GM21737 (cell line): Measurements from ENCODE around the gene SUPT5H.
A peak's percentile ranks its signal among the peaks of the same experiment; 100 is the strongest.
"Not testable (repeated sequence)": the region's sequence is repeated elsewhere in the genome, so short reads cannot be mapped to it uniquely, and the experiment has no call there.

Experiments
- ATAC-seq: cut with Tn5 transposase; IDR thresholded peaks from one replicate; pipeline ENCODE4 v1.9.1; 2021; ENCODE audit warnings: mild to moderate bottlenecking, moderate library complexity; ENCODE audit not compliant: unreplicated experiment

Gene SUPT5H

GRCh38 chr19:39463403-39463802 is 18.0 kb downstream of the SUPT5H start:
- no peak for ATAC-seq

DNA sequence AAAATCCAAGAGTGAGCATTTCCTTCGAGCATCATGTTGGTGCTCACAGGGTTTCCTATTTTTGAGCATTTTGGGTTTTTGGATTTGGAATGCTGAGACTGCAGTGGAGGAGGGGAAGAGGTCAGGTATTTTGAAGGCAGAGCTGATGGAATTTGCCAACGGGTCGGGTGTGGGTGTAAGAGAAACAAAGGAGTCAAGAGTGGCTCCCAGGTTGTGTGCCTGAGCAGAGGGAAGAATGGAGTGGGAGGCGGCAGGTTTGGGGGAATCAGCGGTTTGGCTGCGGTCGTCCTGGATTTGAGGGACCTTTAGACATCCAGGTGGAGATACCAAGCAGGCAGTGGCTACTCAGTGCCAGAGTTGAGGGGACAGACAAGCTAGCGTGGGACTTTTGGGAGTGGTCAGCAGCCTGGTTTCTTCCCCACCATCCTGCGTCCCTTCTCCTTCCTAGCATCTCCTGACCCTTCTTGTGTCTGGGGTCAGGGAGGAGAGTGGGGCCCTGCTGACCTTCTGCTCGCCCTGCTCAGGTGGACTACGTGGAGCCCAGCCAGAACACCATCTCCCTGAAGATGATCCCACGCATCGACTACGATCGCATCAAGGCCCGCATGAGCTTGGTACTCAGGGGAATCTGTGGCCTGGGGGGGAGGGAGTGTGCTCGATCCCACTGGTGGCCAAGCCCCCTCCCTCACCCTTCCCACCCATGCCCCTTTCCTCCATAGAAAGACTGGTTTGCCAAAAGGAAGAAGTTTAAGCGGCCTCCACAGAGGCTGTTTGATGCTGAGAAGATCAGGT is 20.8 kb downstream of the SUPT5H start:
- ATAC-seq, result no peak

DNA sequence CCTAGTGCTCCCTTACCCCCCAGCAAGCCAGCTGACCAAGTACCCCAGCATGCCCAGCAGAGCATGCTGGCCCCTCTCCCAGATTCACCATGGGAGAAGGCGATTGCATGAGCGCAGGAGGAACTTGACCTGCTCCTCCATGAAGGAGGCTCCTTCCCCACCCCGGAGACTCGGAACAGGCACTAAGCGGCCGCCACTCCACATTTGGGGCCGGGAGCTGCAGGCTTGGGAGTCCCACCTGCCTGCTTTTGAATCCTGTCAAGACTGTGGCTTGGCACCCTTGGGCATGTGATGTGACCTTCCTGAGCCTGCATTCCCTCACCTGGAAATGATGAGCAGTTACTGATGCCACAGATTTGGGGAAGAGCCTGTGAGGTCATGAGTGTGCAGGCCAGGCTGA is 22.6 kb downstream of the SUPT5H start:
- no peak for ATAC-seq

- no peak for ATAC-seq
Measured at GRCh38 chr19:39469036-39469435, 23.7 kb downstream of the SUPT5H start.

GRCh38 chr19:39469567-39469966 is 24.2 kb downstream of the SUPT5H start:
- no peak for ATAC-seq

DNA sequence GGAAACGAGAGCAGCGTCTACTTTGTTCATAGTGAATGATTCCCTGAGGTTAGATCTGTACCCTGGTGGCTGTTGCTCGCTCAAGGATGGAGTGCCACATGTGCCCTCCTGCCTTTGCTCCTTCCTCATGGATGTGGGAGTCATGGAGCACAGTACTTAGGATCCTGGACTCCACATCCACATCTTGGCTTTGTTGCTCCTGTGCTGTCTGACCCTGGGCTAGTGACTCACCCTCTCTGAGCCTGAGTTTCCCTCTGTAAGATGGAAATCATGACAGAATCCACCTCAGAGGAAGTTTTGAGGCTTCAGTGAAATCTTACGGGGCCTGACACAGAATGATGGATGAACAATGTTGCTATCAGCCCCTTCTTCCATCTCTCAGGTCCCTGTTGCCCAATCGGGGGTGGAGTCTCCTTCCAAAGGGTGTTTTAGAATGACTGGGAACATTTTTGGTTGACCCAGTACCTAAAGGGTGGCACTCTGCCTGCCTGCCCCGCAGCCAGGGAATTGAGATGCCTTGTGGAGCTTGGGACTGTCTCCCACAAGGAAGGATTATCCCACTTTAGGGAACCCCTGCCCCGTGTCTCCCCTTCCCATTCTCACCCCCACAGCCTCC is 25.4 kb downstream of the SUPT5H start:
- no peak for ATAC-seq

DNA sequence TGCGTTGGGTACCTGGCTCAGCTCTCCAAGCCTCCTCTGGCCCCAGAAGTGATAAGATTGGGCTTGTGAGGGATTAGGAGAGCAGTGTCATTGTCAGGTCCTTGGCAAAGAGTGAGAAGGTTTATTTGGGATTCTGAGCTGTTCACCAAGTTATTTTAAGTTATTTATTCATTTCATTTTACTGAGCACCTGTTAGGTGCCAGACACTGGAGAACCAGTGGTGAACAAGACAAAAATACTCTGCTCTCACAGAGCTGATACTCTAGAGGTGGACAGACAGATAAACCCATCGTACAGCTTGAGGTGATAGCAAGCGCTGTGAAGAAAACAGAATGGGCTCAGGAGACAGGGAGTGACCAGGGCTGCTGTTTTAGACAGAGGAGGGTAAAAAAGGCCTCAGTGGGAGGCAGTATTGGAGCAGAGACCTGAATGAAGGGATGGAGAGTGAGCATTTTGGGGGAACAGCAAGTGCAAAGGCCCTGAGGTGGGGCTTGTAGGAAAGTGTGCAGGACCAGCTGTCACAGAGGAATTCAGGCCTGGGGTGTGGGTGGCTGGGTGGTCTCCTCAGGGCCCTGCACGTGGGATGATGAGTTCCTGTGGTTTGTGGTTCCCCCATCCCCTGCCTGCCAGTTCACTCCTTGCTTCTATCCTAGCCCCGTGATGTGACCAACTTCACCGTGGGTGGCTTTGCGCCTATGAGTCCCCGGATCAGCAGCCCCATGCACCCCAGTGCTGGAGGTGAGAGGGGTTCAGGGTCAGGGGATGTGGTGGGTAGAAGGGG is 26.6 kb downstream of the SUPT5H start:
- ATAC-seq, result no peak

- no peak for ATAC-seq
Measured at GRCh38 chr19:39472746-39473442, 27.5 kb downstream of the SUPT5H start.

GRCh38 chr19:39473443-39473960 is 28.1 kb downstream of the SUPT5H start:
- ATAC-seq, result no peak

- no peak for ATAC-seq
Measured at GRCh38 chr19:39474139-39474620, 28.8 kb downstream of the SUPT5H start.

GRCh38 chr19:39475748-39476147 is 30.4 kb downstream of the SUPT5H start:
- ATAC-seq, result no peak

GRCh38 chr19:39479319-39479801 is 34.0 kb downstream of the SUPT5H start:
- ATAC-seq, result not testable (repeated sequence)

GRCh38 chr19:39479916-39480315 is 34.5 kb downstream of the SUPT5H start:
- no peak for ATAC-seq

- ATAC-seq, result peak; percentile 76
Measured at GRCh38 chr19:39480337-39481228, 35.2 kb downstream of the SUPT5H start, which contains the start of gene TIMM50. TSS of gene TIMM50 (plus strand) at chr19:39480838. CDS start at chr19:39480854, 16 bp downstream.

DNA sequence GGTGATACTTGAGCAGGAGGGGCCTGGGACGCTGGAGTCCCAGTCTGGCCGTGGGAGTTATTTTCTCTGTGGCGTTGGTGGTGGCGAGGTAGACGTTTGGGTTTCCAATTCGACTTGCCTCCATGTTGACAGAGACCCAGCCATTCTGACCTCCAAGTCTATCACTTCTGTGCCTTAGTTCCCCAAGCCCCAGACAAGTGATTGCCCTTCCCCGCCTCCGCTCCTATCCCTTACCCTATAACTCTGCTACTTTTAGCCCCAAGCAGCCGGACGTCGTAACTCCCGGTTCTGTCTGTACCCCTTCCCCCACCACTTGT is 35.8 kb downstream of the SUPT5H start:
- ATAC-seq, result no peak

- ATAC-seq, result no peak
Measured at GRCh38 chr19:39481676-39482075, 36.3 kb downstream of the SUPT5H start.

GRCh38 chr19:39483141-39483540 is 37.8 kb downstream of the SUPT5H start:
- ATAC-seq, result no peak

DNA sequence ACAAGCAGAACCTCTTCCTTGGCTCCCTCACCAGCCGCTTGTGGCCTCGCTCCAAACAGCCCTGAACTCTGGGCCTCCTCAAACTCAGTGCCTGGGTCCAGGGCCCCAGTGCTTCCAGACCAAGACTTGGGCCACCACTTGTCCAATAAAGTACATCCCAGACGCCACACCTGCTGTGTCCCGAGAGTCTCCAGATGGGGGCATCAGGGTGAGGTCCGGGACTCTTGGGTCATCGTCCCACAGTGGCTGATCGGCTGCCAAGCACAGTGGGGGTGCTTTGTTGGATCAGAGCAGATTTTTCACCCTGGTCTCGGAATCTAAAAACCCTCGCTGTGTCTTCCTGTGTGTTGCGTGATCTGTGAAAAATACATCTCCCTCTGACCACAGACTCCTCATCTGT is 44.4 kb downstream of the SUPT5H start:
- ATAC-seq, result no peak

GRCh38 chr19:39492225-39492624 is 46.8 kb downstream of the SUPT5H start:
- no peak for ATAC-seq

- no peak for ATAC-seq
Measured at GRCh38 chr19:39492788-39493187, 47.4 kb downstream of the SUPT5H start.
